Medulla oblongata (tissue), 1 donor: Measurements from ENCODE around the gene MBD2.
"Not testable (repeated sequence)": the region's sequence is repeated elsewhere in the genome, so short reads cannot be mapped to it uniquely, and the experiment has no call there.

Source experiments
- DNase-seq: peaks from one replicate; pipeline ENCODE4 v3.0.0-alpha.2; 2015; ENCODE audit errors: extremely low spot score

Gene MBD2

GRCh38 chr18:54224379-54225014, at the start of gene MBD2:
Gene MBD2, minus strand, starts transcription at chr18:54224669. Its CDS starts 110 bp downstream, at chr18:54224559.
- DNase-seq = peak; percentile 96

GRCh38 chr18:54269893-54270844, 45.7 kb upstream of the MBD2 start:
- DNase-seq = peak; percentile 50

GRCh38 chr18:54268751-54269150, 44.3 kb upstream of the MBD2 start:
- no peak for DNase-seq

GRCh38 chr18:54267701-54268100, 43.2 kb upstream of the MBD2 start:
- DNase-seq = peak; percentile 34

GRCh38 chr18:54263904-54264336, 39.5 kb upstream of the MBD2 start:
- DNase-seq = no peak

GRCh38 chr18:54261894-54262293, 37.4 kb upstream of the MBD2 start:
- DNase-seq = no peak

- no peak for DNase-seq
Observed at GRCh38 chr18:54260396-54261072, 36.1 kb upstream of the MBD2 start.

- not testable (repeated sequence) for DNase-seq
Observed at GRCh38 chr18:54257818-54258217, 33.3 kb upstream of the MBD2 start.

GRCh38 chr18:54257015-54257414, 32.5 kb upstream of the MBD2 start:
- no peak for DNase-seq

- no peak for DNase-seq
Observed at GRCh38 chr18:54255141-54255540, 30.7 kb upstream of the MBD2 start.

GRCh38 chr18:54254265-54254758, 29.8 kb upstream of the MBD2 start:
- DNase-seq = no peak

GRCh38 chr18:54251606-54252390, 27.3 kb upstream of the MBD2 start:
- no peak for DNase-seq

GRCh38 chr18:54250846-54251261, 26.4 kb upstream of the MBD2 start:
- no peak for DNase-seq

GRCh38 chr18:54247511-54248175, 23.2 kb upstream of the MBD2 start:
- no peak for DNase-seq

GRCh38 chr18:54242327-54242726, 17.9 kb upstream of the MBD2 start:
- DNase-seq = no peak

- DNase-seq = no peak
Observed at GRCh38 chr18:54241483-54241882, 17.0 kb upstream of the MBD2 start.

- DNase-seq = peak; percentile 16
Observed at GRCh38 chr18:54240629-54241107, 16.2 kb upstream of the MBD2 start.

- DNase-seq = no peak
Observed at GRCh38 chr18:54239601-54240000, 15.1 kb upstream of the MBD2 start.

- no peak for DNase-seq
Observed at GRCh38 chr18:54239091-54239490, 14.6 kb upstream of the MBD2 start.

- no peak for DNase-seq
Observed at GRCh38 chr18:54238173-54238936, 13.9 kb upstream of the MBD2 start.
